AG10803 (cell line): ENCODE data around the gene SMYD3.

Experiments used
- DNase-seq: peaks from one replicate; pipeline ENCODE4 v3.0.0; 2010; ENCODE audit warnings: low read depth
- H3K4me3 ChIP-seq: 2 replicates; pipeline ENCODE4 v1.5.1; 2011; ENCODE audit warnings: mild to moderate bottlenecking, low read length, control low read depth
- TF ChIP-seq, protein P1 (sequence below): conservative IDR thresholded peaks from 2 replicates; pipeline ENCODE4 v1.5.1; 2011; ENCODE audit warnings: mild to moderate bottlenecking, low read length, control low read depth, inconsistent platforms

SMYD3 gene

DNA sequence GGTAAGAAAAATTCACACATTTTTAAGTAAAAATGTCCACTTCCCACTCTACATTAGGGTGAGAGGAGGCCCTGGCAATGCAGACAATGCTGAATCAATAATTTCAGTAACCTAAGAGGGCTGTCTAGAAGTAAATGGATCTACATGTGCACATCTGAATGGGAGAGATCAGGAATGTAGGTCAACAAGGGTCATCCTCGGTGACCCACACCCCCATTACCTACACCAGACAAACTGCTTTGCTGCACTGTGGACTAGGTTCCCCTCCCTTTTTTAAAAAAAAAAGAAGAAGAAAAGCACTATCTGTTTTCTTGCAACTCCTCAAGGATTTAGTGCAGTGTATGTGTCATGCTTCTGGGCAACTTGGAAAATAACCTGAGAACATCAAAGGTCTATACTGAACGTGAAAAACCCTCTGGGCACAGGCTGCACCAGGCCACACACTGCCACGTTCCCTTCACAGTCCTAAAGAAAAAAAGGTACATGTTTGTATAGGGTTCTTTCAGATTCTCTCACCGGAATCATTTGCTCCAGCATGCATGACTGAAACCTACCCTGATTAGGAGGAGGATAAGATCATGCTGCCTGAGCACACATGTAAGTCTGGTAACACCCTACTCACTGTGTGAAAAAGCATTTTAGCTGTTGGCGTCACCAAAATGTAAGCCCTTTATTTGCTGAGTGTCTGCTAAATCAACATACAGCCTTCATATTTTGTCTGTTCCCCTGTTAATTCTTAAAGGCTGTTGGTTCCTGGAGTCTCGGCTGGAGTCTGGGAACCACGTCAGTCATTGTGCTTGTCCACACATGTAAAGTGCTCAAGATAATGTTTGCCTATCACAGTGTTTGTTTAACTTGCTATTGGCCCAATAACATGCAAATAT is 341.0 kb downstream of the SMYD3 start:
- TF ChIP-seq, protein P1, sequence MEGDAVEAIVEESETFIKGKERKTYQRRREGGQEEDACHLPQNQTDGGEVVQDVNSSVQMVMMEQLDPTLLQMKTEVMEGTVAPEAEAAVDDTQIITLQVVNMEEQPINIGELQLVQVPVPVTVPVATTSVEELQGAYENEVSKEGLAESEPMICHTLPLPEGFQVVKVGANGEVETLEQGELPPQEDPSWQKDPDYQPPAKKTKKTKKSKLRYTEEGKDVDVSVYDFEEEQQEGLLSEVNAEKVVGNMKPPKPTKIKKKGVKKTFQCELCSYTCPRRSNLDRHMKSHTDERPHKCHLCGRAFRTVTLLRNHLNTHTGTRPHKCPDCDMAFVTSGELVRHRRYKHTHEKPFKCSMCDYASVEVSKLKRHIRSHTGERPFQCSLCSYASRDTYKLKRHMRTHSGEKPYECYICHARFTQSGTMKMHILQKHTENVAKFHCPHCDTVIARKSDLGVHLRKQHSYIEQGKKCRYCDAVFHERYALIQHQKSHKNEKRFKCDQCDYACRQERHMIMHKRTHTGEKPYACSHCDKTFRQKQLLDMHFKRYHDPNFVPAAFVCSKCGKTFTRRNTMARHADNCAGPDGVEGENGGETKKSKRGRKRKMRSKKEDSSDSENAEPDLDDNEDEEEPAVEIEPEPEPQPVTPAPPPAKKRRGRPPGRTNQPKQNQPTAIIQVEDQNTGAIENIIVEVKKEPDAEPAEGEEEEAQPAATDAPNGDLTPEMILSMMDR = no peak
- no peak for DNase-seq
- H3K4me3 ChIP-seq = no peak overlapping the region

DNA sequence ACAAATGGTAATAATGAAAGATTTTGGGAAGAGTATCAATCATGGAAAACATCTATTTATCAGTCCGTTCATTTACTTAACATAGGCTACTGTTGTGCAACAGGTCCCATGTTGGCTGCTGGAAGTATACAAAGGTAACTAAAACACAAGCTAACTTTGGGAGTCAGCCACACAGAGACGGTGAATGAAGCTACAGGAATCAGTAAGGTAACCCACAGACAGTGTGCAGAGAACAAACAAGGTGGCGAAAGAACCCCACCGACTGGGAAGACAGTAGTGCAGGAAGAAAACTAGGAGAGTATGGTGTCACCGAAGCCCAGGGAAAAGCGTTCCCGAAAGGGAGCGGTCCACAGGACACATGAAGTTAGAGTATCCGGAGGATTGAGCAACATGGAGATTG is 342.3 kb downstream of the SMYD3 start:
- TF ChIP-seq, protein P1 = no peak
- no peak overlapping the region for H3K4me3 ChIP-seq
- DNase-seq = no peak

DNA sequence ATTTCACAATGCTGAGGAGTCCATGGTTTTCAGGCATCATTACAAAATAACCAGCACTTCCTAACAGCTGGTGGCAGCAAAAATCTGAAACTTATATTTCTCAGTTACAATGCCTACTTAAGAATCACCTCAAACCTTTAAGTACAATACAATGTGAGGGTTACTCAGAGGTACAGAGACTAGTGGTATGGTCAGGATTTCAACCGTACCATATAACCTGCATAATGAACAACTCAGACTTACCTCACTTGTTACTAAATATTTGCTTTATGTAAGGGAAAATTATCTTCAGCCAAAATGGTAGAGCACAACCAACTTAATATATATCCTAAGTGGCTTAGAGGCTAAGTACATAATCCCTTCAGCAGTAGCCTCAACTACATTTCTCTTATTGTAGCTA is 344.5 kb downstream of the SMYD3 start:
- no peak for DNase-seq
- TF ChIP-seq, protein P1 = no peak
- H3K4me3 ChIP-seq = no peak overlapping the region

DNA sequence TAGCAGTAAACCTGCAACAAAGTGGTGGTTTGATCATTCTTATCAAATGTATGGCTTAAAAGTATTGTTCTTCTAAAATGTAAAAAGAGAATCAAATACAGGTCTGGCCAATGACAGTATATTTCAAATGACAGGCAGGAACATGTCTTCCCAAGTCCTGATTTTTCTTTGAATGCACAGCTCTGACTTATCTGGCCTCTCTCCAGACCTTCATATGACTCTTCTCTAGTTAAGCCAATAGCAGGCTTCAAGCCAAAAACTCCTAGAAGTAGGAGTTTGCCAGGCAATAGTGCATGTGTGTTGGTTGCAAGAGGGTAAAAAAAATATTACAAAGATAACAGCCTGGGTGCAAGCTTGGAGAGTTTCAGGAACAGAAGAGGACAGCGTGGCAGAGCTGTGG is 345.5 kb downstream of the SMYD3 start:
- peak; percentile 75 for DNase-seq
- H3K4me3 ChIP-seq = no peak overlapping the region
- TF ChIP-seq, protein P1 = no peak

DNA sequence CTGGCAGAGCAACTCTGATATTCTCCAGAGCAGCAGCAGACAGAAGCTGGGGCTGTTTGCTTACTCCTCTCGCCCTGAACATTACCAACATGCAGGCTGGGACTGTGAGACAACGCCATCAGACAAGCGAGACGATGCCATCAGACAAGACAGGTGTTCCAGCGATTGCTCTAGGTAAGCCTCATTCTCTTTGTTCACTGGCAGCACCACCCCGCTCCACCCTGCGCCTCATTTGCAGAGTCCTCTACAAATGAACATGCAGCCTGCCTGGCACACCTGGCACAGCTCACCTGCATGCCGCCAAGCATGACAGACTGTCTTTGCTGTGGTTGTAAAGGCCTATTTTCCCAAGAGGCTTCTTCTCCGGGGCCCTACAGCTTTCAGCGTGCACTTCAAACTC is 346.2 kb downstream of the SMYD3 start:
- TF ChIP-seq, protein P1 = no peak
- no peak for DNase-seq
- no peak overlapping the region for H3K4me3 ChIP-seq

DNA sequence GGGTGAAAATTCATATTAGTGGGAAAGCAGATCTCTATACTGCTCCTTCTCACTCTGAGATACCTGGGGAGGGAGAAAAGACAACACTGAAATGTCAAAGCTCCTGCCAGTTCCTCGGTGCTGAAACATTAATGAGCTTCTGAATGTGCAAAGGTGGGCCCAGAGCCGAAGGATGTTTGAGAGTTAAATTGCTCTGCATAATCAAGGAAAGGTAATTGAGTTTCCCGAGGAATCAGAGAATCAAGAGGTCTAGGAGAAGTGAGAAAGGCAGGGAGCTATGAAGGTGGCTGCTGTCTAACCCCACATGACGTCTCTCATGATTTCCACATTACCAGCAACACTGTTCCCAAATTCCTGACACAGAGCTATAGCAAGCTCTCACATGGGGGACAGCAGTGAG is 346.7 kb downstream of the SMYD3 start:
- TF ChIP-seq, protein P1 = no peak
- H3K4me3 ChIP-seq = no peak overlapping the region
- DNase-seq = no peak
